GM19468 (cell line): ENCODE data around the gene EFNA2.
"Not testable (repeated sequence)": the region's sequence is repeated elsewhere in the genome, so short reads cannot be mapped to it uniquely, and the experiment has no call there.

Experiments
- ATAC-seq: cut with Tn5 transposase; IDR thresholded peaks from one replicate; pipeline ENCODE4 v1.9.1; 2021; ENCODE audit warnings: mild to moderate bottlenecking, moderate library complexity, moderate number of reproducible peaks; ENCODE audit not compliant: unreplicated experiment; ENCODE audit errors: extremely low read depth

EFNA2 gene

DNA sequence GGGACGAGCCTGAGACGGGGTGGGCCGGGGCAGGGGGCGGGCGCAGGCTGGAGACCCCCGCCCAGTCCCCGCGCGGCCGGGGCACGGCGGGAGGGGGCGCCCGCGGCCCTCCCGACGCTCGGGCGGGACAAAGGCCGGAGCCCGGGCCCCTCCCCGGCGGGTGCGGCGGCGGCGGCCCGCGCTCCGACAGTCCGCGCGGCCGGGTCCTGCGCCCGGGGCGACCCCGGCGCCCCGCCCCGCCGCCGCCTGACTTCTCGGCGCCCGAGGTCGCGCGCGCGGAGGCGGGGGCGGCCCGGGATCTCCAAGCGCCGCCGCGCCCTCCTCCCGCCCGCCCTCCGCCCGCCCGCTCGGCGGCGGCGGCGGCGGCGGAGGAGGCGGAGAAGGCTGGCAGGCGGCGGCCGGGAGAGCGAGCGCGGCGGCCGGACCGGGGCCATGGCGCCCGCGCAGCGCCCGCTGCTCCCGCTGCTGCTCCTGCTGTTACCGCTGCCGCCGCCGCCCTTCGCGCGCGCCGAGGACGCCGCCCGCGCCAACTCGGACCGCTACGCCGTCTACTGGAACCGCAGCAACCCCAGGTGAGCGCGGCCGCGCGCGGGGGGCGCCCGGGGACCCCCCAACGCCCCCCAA is at the start of gene EFNA2:
Gene EFNA2 (plus strand): TSS at position 137 of the 624 bp plus-strand sequence. CDS start 296 bp downstream, at position 433.
- no peak for ATAC-seq

DNA sequence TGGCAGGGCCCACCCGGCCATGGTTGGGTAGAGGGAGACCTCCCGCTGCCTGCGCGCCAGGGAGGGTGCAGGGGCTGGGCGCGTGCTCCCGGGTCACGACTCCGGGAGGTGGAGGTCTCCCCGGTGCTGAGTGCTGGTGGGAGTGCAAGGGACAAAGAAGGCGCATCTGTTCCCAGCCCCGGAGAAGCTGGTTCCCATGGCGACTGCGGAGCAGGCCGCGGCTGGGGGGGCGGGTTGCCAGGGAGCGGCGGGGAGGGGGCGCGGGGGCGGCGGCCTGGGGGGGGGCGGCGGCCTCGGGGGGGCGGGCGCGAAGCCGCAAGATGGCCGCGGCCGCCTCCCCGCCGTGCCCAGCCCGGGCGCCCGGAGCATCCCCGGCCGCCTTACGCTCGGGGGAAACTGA is 49.1 kb upstream of the EFNA2 start:
- ATAC-seq, result no peak

DNA sequence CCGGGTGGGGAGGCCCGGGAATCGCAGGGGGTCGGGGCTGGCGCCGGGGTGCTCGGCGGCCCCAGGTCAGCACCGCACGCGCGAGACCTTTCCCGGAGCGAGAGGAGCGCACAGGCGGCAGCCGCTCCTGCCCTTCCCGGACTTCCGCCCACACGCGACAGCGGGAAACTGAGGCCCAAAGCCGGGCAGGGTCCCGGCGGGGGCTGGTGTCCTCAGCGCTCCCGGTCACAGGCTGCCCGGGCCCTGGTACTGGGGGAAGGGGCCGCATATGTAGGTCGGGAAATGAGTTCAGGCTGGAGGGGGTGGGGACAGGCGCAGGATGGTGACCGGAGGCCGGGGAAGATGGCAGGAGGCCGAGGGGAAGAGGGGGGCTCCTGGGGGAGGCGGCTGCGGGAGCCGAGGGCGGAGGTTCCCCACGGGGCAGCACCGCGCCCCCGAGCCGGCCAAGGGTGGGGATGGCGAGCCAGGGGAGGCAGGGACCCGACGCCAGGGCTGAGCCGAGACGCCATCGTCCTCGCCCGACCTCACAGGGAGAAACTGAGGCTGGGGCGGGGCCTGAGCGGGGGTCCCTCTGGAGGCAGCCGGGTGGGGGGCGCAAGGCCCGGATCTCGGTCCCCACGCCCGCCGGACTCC is 48.5 kb upstream of the EFNA2 start:
- no peak for ATAC-seq

GRCh38 chr19:1237754-1238368 is 47.8 kb upstream of the EFNA2 start, which contains the start of gene CBARP:
CBARP (minus strand) TSS chr19:1238005; CDS start chr19:1236100, 1,905 bp downstream.
- ATAC-seq, result no peak

DNA sequence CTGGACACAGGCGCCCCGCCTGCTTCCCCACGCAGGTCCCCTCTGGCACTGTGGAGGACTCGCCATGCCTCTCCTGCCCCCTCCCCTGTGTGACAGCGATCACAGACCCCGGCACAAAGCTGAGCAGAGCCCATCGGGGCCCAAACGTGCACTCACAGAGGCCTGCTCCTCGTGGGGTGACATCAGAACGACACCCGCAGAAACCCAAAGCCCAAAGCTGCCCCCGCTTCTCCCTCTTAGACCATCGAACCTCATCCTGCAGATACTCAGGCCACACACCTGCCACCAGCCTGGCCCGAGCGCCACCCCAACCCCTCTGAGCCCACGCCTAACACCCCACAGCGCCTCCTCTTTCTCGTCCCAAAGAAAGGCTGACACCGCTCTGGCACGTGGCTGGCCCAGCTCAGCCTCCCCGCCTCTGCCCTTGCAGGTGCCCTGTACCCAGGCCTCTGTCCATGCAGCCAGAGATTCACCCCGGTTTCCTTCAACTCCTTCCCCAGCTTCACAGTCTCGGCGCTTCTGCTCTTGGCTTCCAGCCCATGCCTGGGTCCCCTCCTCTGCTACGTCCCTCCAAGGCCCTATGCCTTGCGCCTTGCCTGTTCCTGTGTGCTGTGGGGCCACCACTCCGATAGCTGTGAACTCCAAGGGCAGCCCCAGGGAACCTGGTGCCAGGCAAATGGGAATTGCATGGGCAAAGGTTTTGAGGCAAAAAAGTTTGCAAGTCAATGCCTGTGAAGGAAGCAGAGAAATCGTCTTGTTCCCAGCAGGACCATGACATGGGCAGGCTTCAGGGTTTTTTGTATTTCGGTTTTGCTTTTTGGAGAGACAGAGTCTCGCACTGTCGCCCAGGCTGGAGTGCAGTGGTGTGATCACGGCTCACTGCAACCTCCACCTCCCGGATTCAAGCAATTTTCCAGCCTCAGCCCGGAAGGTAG is 47.0 kb upstream of the EFNA2 start:
- no peak for ATAC-seq

- no peak for ATAC-seq
Measured at GRCh38 chr19:1239420-1239795, 46.3 kb upstream of the EFNA2 start.

DNA sequence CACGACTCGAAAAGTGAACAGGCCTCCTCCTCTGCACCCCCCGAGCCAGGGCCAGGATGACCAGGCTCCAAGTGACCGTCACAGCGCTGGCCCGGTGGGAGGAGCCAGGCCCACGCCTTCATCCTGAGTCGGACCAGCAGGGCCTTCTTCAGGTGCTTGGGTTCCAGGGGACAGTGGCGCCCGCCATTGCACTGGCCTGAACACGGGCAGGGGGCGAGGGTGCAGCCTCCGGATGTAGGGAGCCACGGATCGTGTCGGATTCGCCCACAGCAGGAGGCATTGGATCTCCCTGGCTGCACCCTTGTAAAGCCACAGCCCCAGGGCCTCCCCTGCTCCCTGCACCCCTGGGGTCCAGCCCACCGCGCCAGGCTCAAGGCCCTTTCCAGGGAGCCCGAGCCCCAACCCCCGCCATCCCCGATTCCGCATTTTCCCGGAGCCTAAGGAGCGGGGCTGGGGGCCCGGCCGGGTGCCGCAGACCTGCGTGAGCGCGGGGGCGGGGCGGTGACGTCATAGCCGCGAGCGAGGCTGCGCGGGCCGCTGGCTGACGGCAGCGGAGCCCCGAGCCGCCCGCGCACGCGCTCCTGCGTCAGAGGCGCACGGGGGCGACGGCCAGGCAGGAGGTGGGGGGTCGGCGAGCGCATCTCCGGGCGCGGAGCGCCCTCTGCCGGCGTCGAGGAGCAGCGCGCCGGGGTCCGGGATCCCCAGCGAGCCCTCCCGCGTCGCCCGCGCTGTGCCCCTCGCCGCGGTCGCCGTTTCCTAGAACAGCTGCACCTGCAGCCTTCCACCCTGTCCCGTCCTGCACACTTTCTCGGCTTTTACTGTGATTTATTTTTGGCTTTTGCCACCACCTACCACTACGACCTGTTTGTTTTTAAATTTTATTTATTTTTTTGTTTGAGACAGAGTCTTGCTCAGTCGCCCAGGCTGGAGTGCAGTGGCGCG is 45.6 kb upstream of the EFNA2 start:
- no peak for ATAC-seq

DNA sequence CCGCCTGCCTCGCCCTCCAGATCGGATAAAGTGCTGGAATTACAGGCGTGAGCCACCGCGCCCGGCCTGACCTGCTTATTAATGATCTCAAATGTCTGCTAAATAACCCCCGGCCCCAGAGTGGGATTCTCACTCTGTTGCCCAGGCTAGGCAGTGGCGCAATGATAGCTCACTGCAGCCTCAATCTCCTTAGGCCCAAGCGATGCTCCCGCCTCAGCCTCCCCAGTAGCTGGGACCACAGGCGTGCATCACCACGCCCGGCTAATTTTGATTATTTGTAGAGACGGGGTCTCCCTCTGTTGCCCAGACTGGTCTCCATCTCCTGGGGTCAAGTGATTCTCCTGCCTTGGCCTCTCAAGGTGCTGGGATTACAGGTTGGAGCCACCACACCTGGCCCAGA is 44.7 kb upstream of the EFNA2 start:
- no peak for ATAC-seq

GRCh38 chr19:1241417-1242095 is 44.1 kb upstream of the EFNA2 start, which contains the start of gene ATP5F1D:
ATP5F1D (plus strand) TSS chr19:1241751; CDS start chr19:1241851, 100 bp downstream.
- ATAC-seq, result peak; percentile 39

DNA sequence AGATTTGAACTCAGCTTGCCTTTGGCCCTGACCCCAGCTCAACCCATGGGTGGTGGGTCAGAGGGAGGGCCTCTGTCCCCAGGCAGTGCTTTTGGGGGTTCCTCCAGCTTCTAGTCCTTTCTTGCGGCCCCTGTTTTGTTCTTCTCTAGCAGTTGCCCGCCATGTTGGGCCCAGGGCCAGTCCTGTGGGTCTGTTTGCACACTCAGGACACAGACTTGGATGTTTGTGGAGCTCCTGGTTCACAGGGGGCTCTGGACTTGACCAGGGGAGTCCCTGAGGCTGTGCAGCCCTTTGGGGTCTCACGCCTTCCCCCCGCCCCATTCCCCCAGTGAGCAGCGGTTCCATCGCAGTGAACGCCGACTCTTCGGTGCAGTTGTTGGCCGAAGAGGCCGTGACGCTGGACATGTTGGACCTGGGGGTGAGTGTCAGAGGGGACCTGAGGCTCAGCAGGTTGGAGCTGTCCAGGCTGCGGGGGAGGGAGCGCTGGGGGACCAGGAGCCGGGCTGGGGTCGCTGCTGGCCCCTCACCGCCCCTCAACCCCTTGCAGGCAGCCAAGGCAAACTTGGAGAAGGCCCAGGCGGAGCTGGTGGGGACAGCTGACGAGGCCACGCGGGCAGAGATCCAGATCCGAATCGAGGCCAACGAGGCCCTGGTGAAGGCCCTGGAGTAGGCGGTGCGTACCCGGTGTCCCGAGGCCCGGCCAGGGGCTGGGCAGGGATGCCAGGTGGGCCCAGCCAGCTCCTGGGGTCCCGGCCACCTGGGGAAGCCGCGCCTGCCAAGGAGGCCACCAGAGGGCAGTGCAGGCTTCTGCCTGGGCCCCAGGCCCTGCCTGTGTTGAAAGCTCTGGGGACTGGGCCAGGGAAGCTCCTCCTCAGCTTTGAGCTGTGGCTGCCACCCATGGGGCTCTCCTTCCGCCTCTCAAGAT is 41.6 kb upstream of the EFNA2 start:
- ATAC-seq, result no peak

DNA sequence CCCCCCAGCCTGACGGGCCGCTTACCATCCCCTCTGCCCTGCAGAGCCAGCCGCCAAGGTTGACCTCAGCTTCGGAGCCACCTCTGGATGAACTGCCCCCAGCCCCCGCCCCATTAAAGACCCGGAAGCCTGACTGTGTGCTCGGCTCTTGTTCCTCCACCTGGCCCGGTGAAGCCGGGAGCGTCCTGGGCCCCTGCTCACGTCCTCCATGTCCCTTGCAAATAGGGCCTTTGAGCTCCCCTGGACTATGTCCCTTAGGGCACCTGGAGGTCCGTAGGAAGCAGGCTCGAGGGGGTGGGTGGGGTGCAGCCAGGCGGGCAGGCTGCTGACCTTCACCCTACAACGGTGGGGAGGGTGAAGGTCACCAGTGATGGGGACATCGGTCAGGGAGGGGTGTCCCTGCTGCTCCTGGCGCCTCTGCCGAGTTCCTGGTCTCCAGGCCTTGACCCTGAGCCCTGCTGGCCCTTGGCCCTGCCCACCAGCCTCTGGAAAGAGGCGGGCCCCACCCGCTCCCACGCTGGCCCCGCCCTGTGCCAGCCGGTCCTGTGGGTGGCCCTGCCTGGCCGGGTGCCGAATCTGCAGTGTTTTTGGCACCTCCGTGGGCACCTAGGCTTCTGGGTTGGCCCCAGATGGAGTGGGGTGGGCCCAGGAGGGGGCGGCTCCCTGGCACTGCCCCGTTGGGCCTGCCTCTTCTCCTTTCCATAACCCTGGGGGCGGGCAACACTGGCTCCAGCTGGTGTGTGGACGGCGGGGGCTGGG is 40.8 kb upstream of the EFNA2 start:
- ATAC-seq, result no peak

- ATAC-seq, result no peak
Measured at GRCh38 chr19:1245494-1246264, 40.0 kb upstream of the EFNA2 start.

GRCh38 chr19:1246265-1247087 is 39.2 kb upstream of the EFNA2 start:
- ATAC-seq, result not testable (repeated sequence)

DNA sequence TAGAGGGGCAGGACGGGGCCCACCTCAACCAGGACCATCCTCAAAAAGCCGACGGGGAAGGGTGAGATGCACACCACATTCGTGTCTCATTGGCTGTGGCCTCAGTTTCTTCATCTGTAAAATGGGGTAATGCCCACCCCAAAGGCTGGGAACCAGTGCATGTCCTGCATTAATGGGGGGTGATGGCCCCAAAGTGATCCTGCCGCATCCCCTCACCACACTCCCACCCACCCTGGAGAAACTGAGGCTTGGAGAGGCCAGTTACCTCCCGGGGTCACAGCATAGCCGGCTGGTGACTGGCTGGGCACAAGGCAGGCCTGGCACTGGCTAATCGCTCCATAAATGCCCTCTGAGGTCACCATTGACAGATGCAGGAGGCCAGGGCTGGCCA is 37.9 kb upstream of the EFNA2 start:
- ATAC-seq, result no peak

- ATAC-seq, result no peak
Measured at GRCh38 chr19:1248139-1248785, 37.4 kb upstream of the EFNA2 start, which contains the start of gene MIDN. MIDN (plus strand) TSS chr19:1248583; CDS start chr19:1250297, 1,714 bp downstream.
